Transverse colon (tissue), 4 donors: ENCODE measurements around the gene RNF224. TPM values are rescaled to one million over a fixed set of nuclear protein-coding genes. Genes with fewer than 3 reads are reported as not detected.

Source experiments
- DNase-seq: peaks from one replicate; pipeline ENCODE4 v3.0.0-alpha.2; 2019
- H3K27ac ChIP-seq, 4 donors: fragments of 200-600 bp; sonication (generic); 2 replicates each; pipeline ENCODE4 v1.5.1; 2016 to 2018; ENCODE audit warnings: inconsistent platforms in 4 of 4
- H3K27me3 ChIP-seq: fragments of 200-600 bp; sonication (generic); 2 replicates; pipeline ENCODE4 v1.5.1; 2017; ENCODE audit warnings: inconsistent platforms
- H3K36me3 ChIP-seq, 4 donors: fragments of 200-600 bp; sonication (generic); 2 replicates each; pipeline ENCODE4 v1.5.1; 2017 to 2019; ENCODE audit warnings: inconsistent platforms in 4 of 4
- H3K4me1 ChIP-seq, 4 donors: fragments of 200-600 bp; sonication (generic); 2 replicates each; pipeline ENCODE4 v1.5.1; 2017 to 2020; ENCODE audit warnings: inconsistent platforms in 4 of 4
- H3K4me3 ChIP-seq, 4 donors: fragments of 200-600 bp; sonication (generic); 1 replicate in 1 of 4; 2 replicates in 3 of 4; pipeline versions ENCODE4 v1.5.1 to v1.6.1; 2017 to 2019; ENCODE audit warnings: inconsistent platforms in 4 of 4
- H3K9me3 ChIP-seq, 2 donors: fragments of 200-600 bp; sonication (generic); 2 replicates each; pipeline ENCODE4 v1.5.1; 2017 to 2019; ENCODE audit warnings: inconsistent platforms in 2 of 2
- CTCF ChIP-seq, 5 experiments: fragments of 200-600 bp in 3 of 5; fragments of 450-650 bp in 2 of 5; sonication (generic) in 3 of 5; IDR thresholded peaks; 1 replicate in 2 of 5; 2 replicates in 3 of 5; pipeline ENCODE4 v1.5.1; 2016 to 2017; ENCODE audit warnings: antibody characterized with exemption in 5 of 5, inconsistent platforms in 3 of 5, mild to moderate bottlenecking in 2 of 5, moderate library complexity in 1 of 5
- EP300 ChIP-seq: sonication (generic); formaldehyde crosslinking; IDR thresholded peaks from one replicate; pipeline ENCODE4 v1.6.1; 2017; ENCODE audit warnings: antibody characterized with exemption, low read depth
- POLR2A ChIP-seq: fragments of 450-650 bp; IDR thresholded peaks from one replicate; pipeline ENCODE4 v1.6.1; 2016; ENCODE audit warnings: antibody characterized with exemption, mild to moderate bottlenecking, moderate library complexity
- POLR2AphosphoS5 ChIP-seq, 3 donors: sonication (generic); formaldehyde crosslinking; IDR thresholded peaks; one replicate each; pipeline ENCODE4 v1.6.1; 2016; ENCODE audit warnings: antibody characterized with exemption in 3 of 3
- WGBS, 2 donors: methylation state at CpG; one replicate each; pipeline ENCODE4 v1.1.5; 2018; ENCODE audit warnings: low coverage in 1 of 2; 5-methylcytosine and 5-hydroxymethylcytosine counted together
- in situ Hi-C, 4 donors: fragments of 200-750 bp; cut with MboI; loops; one replicate each; pipeline versions ENCODE4 v1.15.0 to v1.15.1; 2017; ENCODE audit warnings: low sequenced_read_pairs in 3 of 4, low pct_ligation_motif_present in 1 of 4, low pct_unique_long_range_greater_than_20kb in 1 of 4
- intact Hi-C: fragments of 100-400 bp; cut with DNase I; formaldehyde crosslinking; loops from one replicate; pipeline ENCODE4 v1.15.1; 2023; ENCODE audit warnings: low total_unique reads
- total RNA-seq, 4 donors: library from RNA; depleted of rRNA; stranded (reverse); fragments of >200 nt; gene quantifications; one replicate each; pipeline ENCODE4 v1.1.0, GENCODE V29; 2016

Gene RNF224
- total RNA-seq, 4 donors from 2014 or later = not detected

DNA sequence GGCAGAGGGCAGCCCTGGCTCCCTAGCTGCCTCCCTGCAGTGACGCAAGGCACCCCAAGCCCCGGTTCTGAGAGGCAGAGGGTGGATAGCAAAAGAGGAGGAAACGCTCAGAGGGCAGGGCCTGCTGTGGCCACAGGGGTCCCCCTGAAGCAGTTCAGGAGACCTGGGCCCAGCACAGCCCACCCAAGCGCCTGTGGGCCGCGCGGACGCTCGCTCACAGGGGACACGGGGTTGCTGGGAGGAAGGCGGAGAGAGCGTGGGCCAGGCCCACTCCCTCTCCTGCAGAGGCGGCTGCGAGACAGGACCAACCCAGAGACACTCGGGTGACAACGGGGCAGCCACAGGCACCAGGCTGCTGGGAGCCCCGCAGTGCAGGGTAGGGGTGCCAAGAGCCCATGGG, 47.5 kb upstream of the RNF224 start:
- no peak for DNase-seq
- Histone ChIP-seq H3K27me3 (peaks cover 5% of the 10 kb centered on the region), H3K4me3 (no peak overlapping the region), H3K4me1 (peaks cover 0 to 4% (median 2%) of the 10 kb centered on the region in 4 donors), H3K9me3 (no peaks in the 10 kb centered on the region), H3K36me3 (peaks cover 0 to 39% (median 17%) of the 10 kb centered on the region in 4 donors), H3K27ac (no peak overlapping the region)
- intact Hi-C loops = no loop called here
- TF ChIP-seq EP300 (no peak), CTCF (IDR thresholded peaks at IDR 0.05) (no peak), POLR2A (no peak), POLR2AphosphoS5 (IDR thresholded peaks at IDR 0.05) (no peak)
- 69% methylated on average over 4 of the region's 17 CpGs; no CpG with 5 or more reads in 1 of the 2 donors for WGBS, 2 donors
- in situ Hi-C loops = no loop called here

DNA sequence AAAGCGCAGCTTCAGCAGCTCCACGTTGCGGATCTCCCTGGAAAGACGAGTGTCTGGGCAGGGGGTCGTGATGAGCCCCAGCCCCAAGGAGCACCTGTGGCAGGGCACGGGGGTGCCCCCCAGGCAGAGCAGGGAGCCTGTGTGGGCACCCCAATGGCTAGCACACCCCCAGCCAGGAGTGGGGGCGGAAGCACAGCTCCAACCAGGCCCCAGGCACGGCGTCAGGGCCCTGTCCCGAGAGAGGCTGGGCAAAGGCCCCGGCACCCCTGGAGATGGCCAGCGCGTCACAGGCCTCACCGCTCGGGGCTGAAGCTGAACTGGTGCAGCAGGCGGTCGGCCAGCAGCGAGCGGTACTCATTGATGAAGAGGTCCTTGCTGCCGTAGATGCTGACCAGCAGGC, 46.8 kb upstream of the RNF224 start:
- Histone ChIP-seq H3K4me1 (peaks cover 0 to 4% (median 0%) of the 10 kb centered on the region in 4 donors), H3K27me3 (no peaks in the 10 kb centered on the region), H3K4me3 (no peak overlapping the region), H3K36me3 (peaks cover 0 to 39% (median 17%) of the 10 kb centered on the region in 4 donors), H3K9me3 (no peaks in the 10 kb centered on the region), H3K27ac (no peak overlapping the region)
- in situ Hi-C loops (no loop called here), intact Hi-C loops (no loop called here)
- no peak for DNase-seq
- TF ChIP-seq POLR2AphosphoS5 (IDR thresholded peaks at IDR 0.05) (no peak), EP300 (no peak), CTCF (IDR thresholded peaks at IDR 0.05) (no peak), POLR2A (no peak)
- WGBS, 2 donors = 97% methylated on average over 17 of the region's 20 CpGs; no CpG with 5 or more reads in 1 of the 2 donors

DNA sequence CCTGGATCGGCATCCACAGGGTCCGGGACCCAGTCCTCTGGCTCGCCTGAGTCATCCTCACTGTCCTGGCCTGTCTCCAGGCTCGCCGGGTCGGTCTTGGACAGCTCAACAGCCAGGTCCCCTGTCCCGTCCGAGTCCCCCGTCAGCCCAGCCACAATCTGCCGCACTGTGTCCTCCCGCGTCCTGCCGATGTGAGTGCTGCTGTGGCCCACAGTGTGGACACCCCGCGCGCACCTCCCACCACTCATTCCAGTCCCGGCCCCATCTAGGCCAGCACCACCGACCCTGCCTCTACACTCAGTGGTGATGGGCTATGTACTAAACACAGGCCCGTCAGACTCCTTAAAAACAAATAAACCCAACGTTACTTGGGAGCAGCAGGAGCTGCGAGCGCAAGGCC, 45.6 kb upstream of the RNF224 start:
- H3K4me1 ChIP-seq = peaks cover 7 to 12% (median 9%) of the 10 kb centered on the region in 4 donors
- intact Hi-C loops (no loop called here), in situ Hi-C loops (no loop called here)
- WGBS, 2 donors = 91% methylated on average over 22 of the region's 22 CpGs; no CpG with 5 or more reads in 1 of the 2 donors
- no peak overlapping the region for H3K27ac ChIP-seq
- no peak for DNase-seq
- peaks cover 0 to 39% (median 17%) of the 10 kb centered on the region in 4 donors for H3K36me3 ChIP-seq
- H3K9me3 ChIP-seq = no peaks in the 10 kb centered on the region
- H3K4me3 ChIP-seq = no peak overlapping the region
- no peak for TF ChIP-seq CTCF (IDR thresholded peaks at IDR 0.05)
- no peak for TF ChIP-seq POLR2A
- TF ChIP-seq EP300 = no peak
- TF ChIP-seq POLR2AphosphoS5 (IDR thresholded peaks at IDR 0.05) = no peak
- no peaks in the 10 kb centered on the region for H3K27me3 ChIP-seq

GRCh38 chr9:137182836-137183235, 44.5 kb upstream of the RNF224 start:
- Histone ChIP-seq H3K4me3 (no peak overlapping the region), H3K4me1 (peaks cover 18 to 21% (median 19%) of the 10 kb centered on the region in 4 donors), H3K27me3 (no peaks in the 10 kb centered on the region), H3K9me3 (no peaks in the 10 kb centered on the region), H3K27ac (no peak overlapping the region), H3K36me3 (peaks cover 0 to 39% (median 17%) of the 10 kb centered on the region in 4 donors)
- 91% methylated on average over 9 of the region's 17 CpGs; no CpG with 5 or more reads in 1 of the 2 donors for WGBS, 2 donors
- no peak for DNase-seq
- TF ChIP-seq EP300 (no peak), POLR2AphosphoS5 (IDR thresholded peaks at IDR 0.05) (no peak), CTCF (IDR thresholded peaks at IDR 0.05) (no peak), POLR2A (no peak)
- in situ Hi-C loops = no loop called here
- intact Hi-C loops = no loop called here
